Coronary artery (tissue), 2 donors: ENCODE measurements around the gene GOLM1.

Source experiments
- DNase-seq: peaks from one replicate; pipeline ENCODE4 v3.0.0-alpha.2; 2017; ENCODE audit warnings: low spot score
- H3K27ac ChIP-seq, 2 donors: fragments of 200-600 bp; sonication (generic); one replicate each; pipeline ENCODE4 v1.5.1; 2016 to 2019
- H3K4me3 ChIP-seq: fragments of 200-600 bp; sonication (generic); 2 replicates; pipeline ENCODE4 v1.5.1; 2016; ENCODE audit warnings: mild to moderate bottlenecking, moderate library complexity
- CTCF ChIP-seq: fragments of 200-600 bp; sonication (generic); IDR thresholded peaks from one replicate; pipeline ENCODE4 v1.5.1; 2019; ENCODE audit warnings: antibody characterized with exemption

GOLM1 gene

GRCh38 chr9:86045654-86046053 is 53.7 kb downstream of the GOLM1 start:
- H3K4me3 ChIP-seq = no peak overlapping the region
- H3K27ac ChIP-seq = no peak overlapping the region
- DNase-seq = no peak
- no peak for TF ChIP-seq CTCF

- peak; percentile 14 for DNase-seq
- TF ChIP-seq CTCF = no peak
- Histone ChIP-seq H3K27ac (no peak overlapping the region), H3K4me3 (no peak overlapping the region)
These were observed 55.4 kb downstream of the GOLM1 start for GRCh38 chr9:86043999-86044398.

- peak; percentile 28 for DNase-seq
- H3K27ac ChIP-seq = no peak overlapping the region
- no peak overlapping the region for H3K4me3 ChIP-seq
- TF ChIP-seq CTCF = no peak
These were observed 55.8 kb downstream of the GOLM1 start for GRCh38 chr9:86043586-86043985.

GRCh38 chr9:86042199-86042978 is 57.0 kb downstream of the GOLM1 start:
- no peak for TF ChIP-seq CTCF
- Histone ChIP-seq H3K4me3 (no peak overlapping the region), H3K27ac (no peak overlapping the region)
- no peak for DNase-seq

GRCh38 chr9:86041311-86041741 is 58.0 kb downstream of the GOLM1 start:
- no peak for DNase-seq
- Histone ChIP-seq H3K27ac (no peak overlapping the region), H3K4me3 (no peak overlapping the region)
- no peak for TF ChIP-seq CTCF

GRCh38 chr9:86040861-86041155 is 58.5 kb downstream of the GOLM1 start:
- Histone ChIP-seq H3K27ac (no peak overlapping the region), H3K4me3 (no peak overlapping the region)
- TF ChIP-seq CTCF = no peak
- no peak for DNase-seq
